Sigmoid colon (tissue), 4 donors: Measurements from ENCODE around the gene KIR3DL1.
"Not testable (repeated sequence)": the region's sequence is repeated elsewhere in the genome, so short reads cannot be mapped to it uniquely, and the experiment has no call there.

Source experiments
- EP300 ChIP-seq, 4 donors: sonication (generic); formaldehyde crosslinking; IDR thresholded peaks; one replicate each; pipeline ENCODE4 v1.6.1; 2017; ENCODE audit warnings: antibody characterized with exemption in 4 of 4
- POLR2A ChIP-seq, 2 donors: fragments of 450-650 bp; IDR thresholded peaks; one replicate each; pipeline ENCODE4 v1.6.1; 2016; ENCODE audit warnings: antibody characterized with exemption in 2 of 2, mild to moderate bottlenecking in 2 of 2, moderate library complexity in 2 of 2
- POLR2AphosphoS5 ChIP-seq, 4 donors: sonication (generic); formaldehyde crosslinking; IDR thresholded peaks; one replicate each; pipeline ENCODE4 v1.6.1; 2017; ENCODE audit warnings: antibody characterized with exemption in 4 of 4
- TF ChIP-seq, protein P1 (sequence below), 4 experiments: fragments of 450-650 bp in 3 of 4; fragments of 200-600 bp in 1 of 4; IDR thresholded peaks; one replicate each; pipeline ENCODE4 v1.5.1; 2016 to 2019; ENCODE audit warnings: antibody characterized with exemption in 4 of 4, mild to moderate bottlenecking in 3 of 4, moderate library complexity in 2 of 4

DNA sequence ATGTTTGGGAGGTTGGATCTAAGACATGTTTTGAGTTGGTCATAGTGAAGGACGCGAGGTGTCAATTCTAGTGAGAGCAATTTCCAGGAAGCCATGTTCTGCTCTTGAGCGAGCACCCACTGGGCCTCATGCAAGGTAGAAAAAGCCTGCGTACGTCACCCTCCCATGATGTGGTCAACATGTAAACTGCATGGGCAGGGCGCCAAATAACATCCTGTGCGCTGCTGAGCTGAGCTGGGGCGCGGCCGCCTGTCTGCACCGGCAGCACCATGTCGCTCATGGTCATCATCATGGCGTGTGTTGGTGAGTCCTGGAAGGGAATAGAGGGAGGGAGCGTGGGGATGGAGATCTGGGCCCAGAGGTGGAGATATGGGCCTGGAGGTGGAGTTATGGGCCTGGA is 16.2 kb downstream of the KIR3DL1 start, which contains the start of gene KIR2DS4:
- TF ChIP-seq, protein P1, sequence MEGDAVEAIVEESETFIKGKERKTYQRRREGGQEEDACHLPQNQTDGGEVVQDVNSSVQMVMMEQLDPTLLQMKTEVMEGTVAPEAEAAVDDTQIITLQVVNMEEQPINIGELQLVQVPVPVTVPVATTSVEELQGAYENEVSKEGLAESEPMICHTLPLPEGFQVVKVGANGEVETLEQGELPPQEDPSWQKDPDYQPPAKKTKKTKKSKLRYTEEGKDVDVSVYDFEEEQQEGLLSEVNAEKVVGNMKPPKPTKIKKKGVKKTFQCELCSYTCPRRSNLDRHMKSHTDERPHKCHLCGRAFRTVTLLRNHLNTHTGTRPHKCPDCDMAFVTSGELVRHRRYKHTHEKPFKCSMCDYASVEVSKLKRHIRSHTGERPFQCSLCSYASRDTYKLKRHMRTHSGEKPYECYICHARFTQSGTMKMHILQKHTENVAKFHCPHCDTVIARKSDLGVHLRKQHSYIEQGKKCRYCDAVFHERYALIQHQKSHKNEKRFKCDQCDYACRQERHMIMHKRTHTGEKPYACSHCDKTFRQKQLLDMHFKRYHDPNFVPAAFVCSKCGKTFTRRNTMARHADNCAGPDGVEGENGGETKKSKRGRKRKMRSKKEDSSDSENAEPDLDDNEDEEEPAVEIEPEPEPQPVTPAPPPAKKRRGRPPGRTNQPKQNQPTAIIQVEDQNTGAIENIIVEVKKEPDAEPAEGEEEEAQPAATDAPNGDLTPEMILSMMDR (IDR thresholded peaks at IDR 0.05) = not testable (repeated sequence)
- not testable (repeated sequence) for TF ChIP-seq POLR2A, POLR2AphosphoS5, EP300 (IDR thresholded peaks at IDR 0.05)
